Adrenal gland (tissue), 5 donors: ENCODE results near the gene PNLIPRP2.

Source experiments
- POLR2A ChIP-seq, 2 donors: fragments of 450-650 bp; IDR thresholded peaks; one replicate each; pipeline ENCODE4 v1.6.1; 2017; ENCODE audit warnings: antibody characterized with exemption in 2 of 2, mild to moderate bottlenecking in 2 of 2, moderate library complexity in 1 of 2
- TF ChIP-seq, protein P1 (sequence below), 6 experiments: fragments of 450-650 bp in 4 of 6; fragments of 200-600 bp in 2 of 6; sonication (generic) in 1 of 6; IDR thresholded peaks; 1 replicate in 5 of 6; 2 replicates in 1 of 6; pipeline versions ENCODE4 v1.5.1 to v1.8.0; 2016 to 2021; ENCODE audit warnings: antibody characterized with exemption in 6 of 6, mild to moderate bottlenecking in 2 of 6, moderate library complexity in 1 of 6
- donor health status: DM: no; HTN: no; CAD: no.

DNA sequence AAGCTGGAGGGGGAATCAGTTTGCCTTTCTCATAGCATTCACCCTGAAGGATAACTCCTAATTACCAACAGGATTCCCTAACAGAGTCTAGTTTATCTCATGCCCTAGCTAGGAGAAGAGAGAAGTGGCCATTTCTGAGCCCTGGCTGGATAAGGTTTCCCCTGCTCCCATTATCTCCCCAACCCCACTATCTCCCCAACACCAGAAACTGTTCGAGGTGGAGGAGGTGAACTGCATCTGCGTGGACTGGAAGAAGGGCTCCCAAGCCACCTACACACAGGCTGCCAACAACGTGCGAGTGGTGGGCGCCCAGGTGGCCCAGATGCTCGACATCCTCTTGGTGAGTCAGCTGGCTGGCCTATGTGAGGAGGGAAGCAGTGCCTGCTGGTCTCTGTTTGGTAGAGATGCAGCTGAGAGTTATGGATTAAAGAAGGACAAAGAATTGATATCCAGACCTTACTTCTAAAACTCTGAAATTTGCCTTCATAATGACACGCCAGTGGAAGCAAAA lies 26.2 kb upstream of the PNLIPRP2 start:
- TF ChIP-seq, protein P1, sequence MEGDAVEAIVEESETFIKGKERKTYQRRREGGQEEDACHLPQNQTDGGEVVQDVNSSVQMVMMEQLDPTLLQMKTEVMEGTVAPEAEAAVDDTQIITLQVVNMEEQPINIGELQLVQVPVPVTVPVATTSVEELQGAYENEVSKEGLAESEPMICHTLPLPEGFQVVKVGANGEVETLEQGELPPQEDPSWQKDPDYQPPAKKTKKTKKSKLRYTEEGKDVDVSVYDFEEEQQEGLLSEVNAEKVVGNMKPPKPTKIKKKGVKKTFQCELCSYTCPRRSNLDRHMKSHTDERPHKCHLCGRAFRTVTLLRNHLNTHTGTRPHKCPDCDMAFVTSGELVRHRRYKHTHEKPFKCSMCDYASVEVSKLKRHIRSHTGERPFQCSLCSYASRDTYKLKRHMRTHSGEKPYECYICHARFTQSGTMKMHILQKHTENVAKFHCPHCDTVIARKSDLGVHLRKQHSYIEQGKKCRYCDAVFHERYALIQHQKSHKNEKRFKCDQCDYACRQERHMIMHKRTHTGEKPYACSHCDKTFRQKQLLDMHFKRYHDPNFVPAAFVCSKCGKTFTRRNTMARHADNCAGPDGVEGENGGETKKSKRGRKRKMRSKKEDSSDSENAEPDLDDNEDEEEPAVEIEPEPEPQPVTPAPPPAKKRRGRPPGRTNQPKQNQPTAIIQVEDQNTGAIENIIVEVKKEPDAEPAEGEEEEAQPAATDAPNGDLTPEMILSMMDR (IDR thresholded peaks at IDR 0.05) = no peak
- no peak for TF ChIP-seq POLR2A (IDR thresholded peaks at IDR 0.05)
